HepG2 (cell line): ENCODE results near the gene SRRM3. TPM values are rescaled to one million over a fixed set of nuclear protein-coding genes. Genes with fewer than 3 reads are reported as not detected.

Experiments used
- ATF7 ChIP-seq, 2 experiments: fragments of 450-650 bp in 1 of 2; sonication (generic) in 1 of 2; formaldehyde crosslinking in 1 of 2; IDR thresholded peaks; 2 replicates each; pipeline versions ENCODE4 v1.4.0 to v1.6.1; 2016 to 2020; ENCODE audit warnings: antibody characterized with exemption in 1 of 2, mild to moderate bottlenecking in 1 of 2, missing genetic modification reagents in 1 of 2
- GLMP ChIP-seq: sonication (generic); formaldehyde crosslinking; IDR thresholded peaks from 2 replicates; pipeline ENCODE4 v1.9.0; 2021; ENCODE audit warnings: missing genetic modification reagents, mild to moderate bottlenecking, borderline replicate concordance
- KMT2B ChIP-seq: IDR thresholded peaks from 2 replicates; pipeline ENCODE4 v1.6.1; 2016; ENCODE audit warnings: missing genetic modification reagents, missing compliant biosample characterization
- NFRKB ChIP-seq: fragments of 450-650 bp; IDR thresholded peaks from 2 replicates; pipeline ENCODE4 v1.6.1; 2017
- POGK ChIP-seq: sonication (generic); formaldehyde crosslinking; conservative IDR thresholded peaks from 2 replicates; pipeline ENCODE4 v1.8.0; 2022; ENCODE audit warnings: mild to moderate bottlenecking, moderate library complexity, missing genetic modification reagents
- YY1 ChIP-seq: IDR thresholded peaks from 2 replicates; pipeline ENCODE4 v1.6.1; 2011; ENCODE audit warnings: low read length, low read depth, moderate library complexity, mild to moderate bottlenecking; ENCODE audit not compliant: insufficient read depth, insufficient replicate concordance
- ZBTB40 ChIP-seq, 2 experiments: fragments of 450-650 bp in 1 of 2; sonication (generic) in 1 of 2; formaldehyde crosslinking in 1 of 2; IDR thresholded peaks; 2 replicates each; pipeline versions ENCODE4 v1.6.1 to v1.8.0; 2016 to 2022; ENCODE audit warnings: antibody characterized with exemption in 1 of 2, mild to moderate bottlenecking in 1 of 2, missing genetic modification reagents in 1 of 2
- ZNF33B ChIP-seq: sonication (generic); formaldehyde crosslinking; IDR thresholded peaks from 2 replicates; pipeline ENCODE4 v1.5.1; 2020; ENCODE audit warnings: mild to moderate bottlenecking, missing genetic modification reagents
- ZNF547 ChIP-seq: sonication (generic); formaldehyde crosslinking; IDR thresholded peaks from 2 replicates; pipeline ENCODE4 v1.5.1; 2020; ENCODE audit warnings: mild to moderate bottlenecking, missing genetic modification reagents
- ZNF552 ChIP-seq: sonication (generic); formaldehyde crosslinking; IDR thresholded peaks from 2 replicates; pipeline ENCODE4 v1.9.0; 2022; ENCODE audit warnings: missing genetic modification reagents, mild to moderate bottlenecking, borderline replicate concordance
- ZNF629 ChIP-seq: sonication (generic); formaldehyde crosslinking; conservative IDR thresholded peaks from 2 replicates; pipeline ENCODE4 v1.5.0; 2020; ENCODE audit warnings: missing genetic modification reagents
- ZNF784 ChIP-seq: sonication (generic); formaldehyde crosslinking; IDR thresholded peaks from 2 replicates; pipeline ENCODE4 v1.5.1; 2020; ENCODE audit warnings: missing genetic modification reagents, mild to moderate bottlenecking, borderline replicate concordance
- ZSCAN22 ChIP-seq: sonication (generic); formaldehyde crosslinking; IDR thresholded peaks from 2 replicates; pipeline ENCODE4 v1.4.0; 2020; ENCODE audit warnings: mild to moderate bottlenecking, missing genetic modification reagents
- polyA plus RNA-seq, 8 experiments: library from polyadenylated mRNA; depleted of rRNA in 3 of 8; stranded (reverse) in 7 of 8; unstranded in 1 of 8; fragments of >200 nt; fragmentation: Illumina TruSeq in 4 of 8; extraction: Trizol in 4 of 8; gene quantifications; 2 replicates each; pipeline versions ENCODE4 v1.2.1 to v1.2.3, GENCODE V29; 2011 to 2016; ENCODE audit warnings: low read depth in 4 of 8, missing spikeins in 1 of 8, mixed read lengths in 1 of 8; ENCODE audit not compliant: insufficient read depth in 1 of 8
- total RNA-seq, 5 experiments: library from RNA; depleted of rRNA; stranded (reverse); fragments of >200 nt; fragmentation: Illumina TruSeq; extraction: Trizol; gene quantifications; 2 replicates each; pipeline ENCODE4 v1.2.3, GENCODE V29; 2016; ENCODE audit warnings: low read depth in 1 of 5

Gene SRRM3
- total and polyA plus RNA-seq, 2 of the 13 experiments (the other 11 are each of a cell fraction or from before 2014, with no cell fraction given), result 0.13 to 0.54 TPM

GRCh38 chr7:76317782-76318487 lies 116.2 kb downstream of the SRRM3 start (continued):
- TF ChIP-seq POGK (CRISPR knock-in tag), result peak; percentile 51; the same call in 1 of the 2 replicates
- no peak for TF ChIP-seq ZBTB40 (IDR thresholded peaks at IDR 0.05)
- TF ChIP-seq ZBTB40 (CRISPR knock-in tag; IDR thresholded peaks at IDR 0.05), result 0 out of 2 replicates have a peak, but pooled peaks have one; percentile 56
- TF ChIP-seq ZNF547 (CRISPR knock-in tag), result no peak; the same call in 1 of the 2 replicates
- TF ChIP-seq GLMP, result no peak
- TF ChIP-seq ATF7 (IDR thresholded peaks at IDR 0.05), result peak; percentile 80
- no peak for TF ChIP-seq ATF7 (CRISPR knock-in tag; IDR thresholded peaks at IDR 0.05)
- TF ChIP-seq NFRKB, result no peak
- no peak for TF ChIP-seq ZSCAN22 (CRISPR knock-in tag)
- TF ChIP-seq ZNF784 (CRISPR knock-in tag), result no peak; the same call in 1 of the 2 replicates
- no peak; the same call in 1 of the 2 replicates for TF ChIP-seq ZNF33B (CRISPR knock-in tag)
- peak; percentile 53 for TF ChIP-seq YY1
- TF ChIP-seq ZNF629, result no peak
- TF ChIP-seq ZNF552 (CRISPR knock-in tag), result peak; percentile 41; the same call in 1 of the 2 replicates
- TF ChIP-seq KMT2B (CRISPR knock-in tag), result peak; percentile 50; the same call in 1 of the 2 replicates
